HepG2 (cell line): ENCODE data around the gene NMNAT1. TPM values are rescaled to one million over a fixed set of nuclear protein-coding genes. Genes with fewer than 3 reads are reported as not detected.

ENCODE experiments used
- ARNTL ChIP-seq: sonication (generic); formaldehyde crosslinking; IDR thresholded peaks from 2 replicates; pipeline ENCODE4 v1.4.0; 2020; ENCODE audit warnings: mild to moderate bottlenecking, missing genetic modification reagents
- HBP1 ChIP-seq: IDR thresholded peaks from 2 replicates; pipeline ENCODE4 v1.6.1; 2016; ENCODE audit warnings: low read depth, control low read depth
- MEF2D ChIP-seq: sonication (generic); formaldehyde crosslinking; IDR thresholded peaks from 2 replicates; pipeline ENCODE4 v1.5.1; 2020; ENCODE audit warnings: mild to moderate bottlenecking, missing genetic modification reagents
- MLXIP ChIP-seq: sonication (generic); formaldehyde crosslinking; IDR thresholded peaks from 2 replicates; pipeline ENCODE4 v1.9.0; 2021; ENCODE audit warnings: missing genetic modification reagents, borderline replicate concordance
- NFYC ChIP-seq: IDR thresholded peaks from 2 replicates; pipeline ENCODE4 v1.6.1; 2016; ENCODE audit warnings: missing genetic modification reagents, missing compliant biosample characterization
- ONECUT2 ChIP-seq: sonication (generic); formaldehyde crosslinking; IDR thresholded peaks from 2 replicates; pipeline ENCODE4 v1.4.0; 2020; ENCODE audit warnings: missing genetic modification reagents
- PHF20 ChIP-seq: sonication (generic); formaldehyde crosslinking; IDR thresholded peaks from 2 replicates; pipeline ENCODE4 v1.5.0; 2020; ENCODE audit warnings: mild to moderate bottlenecking, missing genetic modification reagents
- SMAD1 ChIP-seq: sonication (generic); formaldehyde crosslinking; IDR thresholded peaks from 2 replicates; pipeline ENCODE4 v1.4.0; 2020; ENCODE audit warnings: missing genetic modification reagents, low read depth, mild to moderate bottlenecking, borderline replicate concordance
- THYN1 ChIP-seq: sonication (generic); formaldehyde crosslinking; IDR thresholded peaks from 2 replicates; pipeline ENCODE4 v1.8.1; 2023; ENCODE audit warnings: low read depth, mild to moderate bottlenecking, moderate library complexity, missing genetic modification reagents, borderline replicate concordance
- U2AF1 ChIP-seq: fragments of 200-400 bp; formaldehyde crosslinking; optimal IDR thresholded peaks from 2 replicates; pipeline ENCODE3; 2017; ENCODE audit warnings: mild to moderate bottlenecking, low read depth, low read length
- ZEB1 ChIP-seq: IDR thresholded peaks from 2 replicates; pipeline ENCODE4 v1.6.1; 2012; ENCODE audit warnings: mild to moderate bottlenecking, low read depth, inconsistent platforms; ENCODE audit not compliant: insufficient replicate concordance
- ZNF3 ChIP-seq: IDR thresholded peaks from 2 replicates; pipeline ENCODE4 v1.7.0; 2017; ENCODE audit warnings: inconsistent platforms
- ZNF430 ChIP-seq: sonication (generic); formaldehyde crosslinking; IDR thresholded peaks from 2 replicates; pipeline ENCODE4 v1.9.0; 2021; ENCODE audit warnings: mild to moderate bottlenecking, missing genetic modification reagents
- ZNF556 ChIP-seq: sonication (generic); formaldehyde crosslinking; IDR thresholded peaks from 2 replicates; pipeline ENCODE4 v1.4.0; 2020; ENCODE audit warnings: mild to moderate bottlenecking, missing genetic modification reagents, borderline replicate concordance
- ZNF737 ChIP-seq: sonication (generic); formaldehyde crosslinking; IDR thresholded peaks from 2 replicates; pipeline ENCODE4 v1.5.0; 2020; ENCODE audit warnings: missing genetic modification reagents, mild to moderate bottlenecking, borderline replicate concordance
- ZNF749 ChIP-seq: sonication (generic); formaldehyde crosslinking; IDR thresholded peaks from 2 replicates; pipeline ENCODE4 v1.8.0; 2022; ENCODE audit warnings: mild to moderate bottlenecking, missing genetic modification reagents, moderate library complexity, borderline replicate concordance
- polyA plus RNA-seq, 8 experiments: library from polyadenylated mRNA; depleted of rRNA in 3 of 8; stranded (reverse) in 7 of 8; unstranded in 1 of 8; fragments of >200 nt; fragmentation: Illumina TruSeq in 4 of 8; extraction: Trizol in 4 of 8; gene quantifications; 2 replicates each; pipeline versions ENCODE4 v1.2.1 to v1.2.3, GENCODE V29; 2011 to 2016; ENCODE audit warnings: low read depth in 4 of 8, missing spikeins in 1 of 8, mixed read lengths in 1 of 8; ENCODE audit not compliant: insufficient read depth in 1 of 8
- total RNA-seq, 5 experiments: library from RNA; depleted of rRNA; stranded (reverse); fragments of >200 nt; fragmentation: Illumina TruSeq; extraction: Trizol; gene quantifications; 2 replicates each; pipeline ENCODE4 v1.2.3, GENCODE V29; 2016; ENCODE audit warnings: low read depth in 1 of 5
- TF ChIP-seq, protein P1 (sequence below): sonication (generic); formaldehyde crosslinking; IDR thresholded peaks from 2 replicates; pipeline ENCODE4 v1.5.0; 2020; ENCODE audit warnings: mild to moderate bottlenecking, missing genetic modification reagents, borderline replicate concordance

NMNAT1 gene
- total and polyA plus RNA-seq, 2 of the 13 experiments (the other 11 are each of a cell fraction or from before 2014, with no cell fraction given) = 5.6 to 12.2 TPM

GRCh38 chr1:9910423-9911178 lies 32.7 kb upstream of the NMNAT1 start (continued):
- TF ChIP-seq MLXIP (CRISPR knock-in tag) = 0 out of 2 replicates have a peak, but pooled peaks have one; percentile 38
- TF ChIP-seq ZNF737 (CRISPR knock-in tag) = no peak
- no peak for TF ChIP-seq ONECUT2 (CRISPR knock-in tag)
- no peak for TF ChIP-seq ZEB1
- TF ChIP-seq ZNF556 (CRISPR knock-in tag) = no peak
- TF ChIP-seq, protein P1, sequence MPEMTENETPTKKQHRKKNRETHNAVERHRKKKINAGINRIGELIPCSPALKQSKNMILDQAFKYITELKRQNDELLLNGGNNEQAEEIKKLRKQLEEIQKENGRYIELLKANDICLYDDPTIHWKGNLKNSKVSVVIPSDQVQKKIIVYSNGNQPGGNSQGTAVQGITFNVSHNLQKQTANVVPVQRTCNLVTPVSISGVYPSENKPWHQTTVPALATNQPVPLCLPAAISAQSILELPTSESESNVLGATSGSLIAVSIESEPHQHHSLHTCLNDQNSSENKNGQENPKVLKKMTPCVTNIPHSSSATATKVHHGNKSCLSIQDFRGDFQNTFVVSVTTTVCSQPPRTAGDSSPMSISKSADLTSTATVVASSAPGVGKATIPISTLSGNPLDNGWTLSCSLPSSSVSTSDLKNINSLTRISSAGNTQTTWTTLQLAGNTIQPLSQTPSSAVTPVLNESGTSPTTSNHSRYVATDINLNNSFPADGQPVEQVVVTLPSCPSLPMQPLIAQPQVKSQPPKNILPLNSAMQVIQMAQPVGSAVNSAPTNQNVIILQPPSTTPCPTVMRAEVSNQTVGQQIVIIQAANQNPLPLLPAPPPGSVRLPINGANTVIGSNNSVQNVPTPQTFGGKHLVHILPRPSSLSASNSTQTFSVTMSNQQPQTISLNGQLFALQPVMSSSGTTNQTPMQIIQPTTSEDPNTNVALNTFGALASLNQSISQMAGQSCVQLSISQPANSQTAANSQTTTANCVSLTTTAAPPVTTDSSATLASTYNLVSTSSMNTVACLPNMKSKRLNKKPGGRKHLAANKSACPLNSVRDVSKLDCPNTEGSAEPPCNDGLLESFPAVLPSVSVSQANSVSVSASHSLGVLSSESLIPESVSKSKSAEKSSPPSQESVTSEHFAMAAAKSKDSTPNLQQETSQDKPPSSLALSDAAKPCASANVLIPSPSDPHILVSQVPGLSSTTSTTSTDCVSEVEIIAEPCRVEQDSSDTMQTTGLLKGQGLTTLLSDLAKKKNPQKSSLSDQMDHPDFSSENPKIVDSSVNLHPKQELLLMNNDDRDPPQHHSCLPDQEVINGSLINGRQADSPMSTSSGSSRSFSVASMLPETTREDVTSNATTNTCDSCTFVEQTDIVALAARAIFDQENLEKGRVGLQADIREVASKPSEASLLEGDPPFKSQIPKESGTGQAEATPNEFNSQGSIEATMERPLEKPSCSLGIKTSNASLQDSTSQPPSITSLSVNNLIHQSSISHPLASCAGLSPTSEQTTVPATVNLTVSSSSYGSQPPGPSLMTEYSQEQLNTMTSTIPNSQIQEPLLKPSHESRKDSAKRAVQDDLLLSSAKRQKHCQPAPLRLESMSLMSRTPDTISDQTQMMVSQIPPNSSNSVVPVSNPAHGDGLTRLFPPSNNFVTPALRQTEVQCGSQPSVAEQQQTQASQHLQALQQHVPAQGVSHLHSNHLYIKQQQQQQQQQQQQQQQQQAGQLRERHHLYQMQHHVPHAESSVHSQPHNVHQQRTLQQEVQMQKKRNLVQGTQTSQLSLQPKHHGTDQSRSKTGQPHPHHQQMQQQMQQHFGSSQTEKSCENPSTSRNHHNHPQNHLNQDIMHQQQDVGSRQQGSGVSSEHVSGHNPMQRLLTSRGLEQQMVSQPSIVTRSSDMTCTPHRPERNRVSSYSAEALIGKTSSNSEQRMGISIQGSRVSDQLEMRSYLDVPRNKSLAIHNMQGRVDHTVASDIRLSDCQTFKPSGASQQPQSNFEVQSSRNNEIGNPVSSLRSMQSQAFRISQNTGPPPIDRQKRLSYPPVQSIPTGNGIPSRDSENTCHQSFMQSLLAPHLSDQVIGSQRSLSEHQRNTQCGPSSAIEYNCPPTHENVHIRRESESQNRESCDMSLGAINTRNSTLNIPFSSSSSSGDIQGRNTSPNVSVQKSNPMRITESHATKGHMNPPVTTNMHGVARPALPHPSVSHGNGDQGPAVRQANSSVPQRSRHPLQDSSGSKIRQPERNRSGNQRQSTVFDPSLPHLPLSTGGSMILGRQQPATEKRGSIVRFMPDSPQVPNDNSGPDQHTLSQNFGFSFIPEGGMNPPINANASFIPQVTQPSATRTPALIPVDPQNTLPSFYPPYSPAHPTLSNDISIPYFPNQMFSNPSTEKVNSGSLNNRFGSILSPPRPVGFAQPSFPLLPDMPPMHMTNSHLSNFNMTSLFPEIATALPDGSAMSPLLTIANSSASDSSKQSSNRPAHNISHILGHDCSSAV = no peak
- no peak for TF ChIP-seq U2AF1
- TF ChIP-seq THYN1 (CRISPR knock-in tag) = no peak
- TF ChIP-seq PHF20 (CRISPR knock-in tag) = peak; percentile 41; the same call in 1 of the 2 replicates
- no peak for TF ChIP-seq ARNTL
- no peak for TF ChIP-seq MEF2D (CRISPR knock-in tag)
- TF ChIP-seq ZNF3 (CRISPR knock-in tag) = no peak
- no peak; the same call in 1 of the 2 replicates for TF ChIP-seq ZNF749 (CRISPR knock-in tag)
- peak; percentile 47; the same call in 1 of the 2 replicates for TF ChIP-seq ZNF430 (CRISPR knock-in tag)
- TF ChIP-seq NFYC (CRISPR knock-in tag) = peak; percentile 76
- no peak for TF ChIP-seq HBP1 (CRISPR knock-in tag)
- TF ChIP-seq SMAD1 (CRISPR knock-in tag) = no peak
